ENCODE data around the gene ETNK2.

- TF ChIP-seq CTCF (IDR thresholded peaks at IDR 0.05; ENCODE audit: control extremely low read depth in 1 of 3, insufficient read depth in 1 of 3, low read depth in 1 of 3, low read length in 3 of 3) (no peak), PHF8 (conservative IDR thresholded peaks at IDR 0.05; ENCODE audit: low read depth, low read length) (no peak), TAF1 (IDR thresholded peaks at IDR 0.05; ENCODE audit: low read depth, low read length) (no peak), TBP (IDR thresholded peaks at IDR 0.05; ENCODE audit: low read depth, low read length) (no peak), EZH2 (IDR thresholded peaks at IDR 0.05; ENCODE audit: low read depth, low read length, severe bottlenecking) (no peak), RNF2 (IDR thresholded peaks at IDR 0.05; ENCODE audit: borderline replicate concordance, low read depth, low read length, missing control alignments, poor library complexity, severe bottlenecking) (no peak), POLR2AphosphoS5 (IDR thresholded peaks at IDR 0.05; ENCODE audit: low read depth, low read length) (no peak), HDAC2 (IDR thresholded peaks at IDR 0.05; ENCODE audit: borderline replicate concordance in 1 of 2, low read depth in 2 of 2, low read length in 2 of 2) (no peak), RXRA (IDR thresholded peaks at IDR 0.05; ENCODE audit: insufficient read depth, low read depth, low read length) (no peak), HDAC6 (IDR thresholded peaks at IDR 0.05; ENCODE audit: low read depth, low read length) (no peak), GABPA (IDR thresholded peaks at IDR 0.05; ENCODE audit: borderline replicate concordance, insufficient read depth, low read length) (no peak), CHD2 (IDR thresholded peaks at IDR 0.05; ENCODE audit: low read length) (no peak)
These were observed 69.9 kb downstream of the ETNK2 start for GRCh38 chr1:204081791-204082513.
